ENCODE measurements around the gene SPSB1. TPM values are rescaled to one million over a fixed set of nuclear protein-coding genes. Genes with fewer than 3 reads are reported as not detected.

SPSB1 gene
- total RNA-seq, 4 donors from 2014 or later, result 12.3 to 29.6 (median 20.7) TPM

- Histone ChIP-seq H3K27me3 (no peaks in the 10 kb centered on the region), H3K4me1 (peaks cover 0 to 9% of the 10 kb centered on the region in 2 donors), H3K9me3 (no peaks in the 10 kb centered on the region), H3K4me3 (no peak overlapping the region), H3K36me3 (no peaks in the 10 kb centered on the region), H3K27ac (no peak overlapping the region)
- intact Hi-C loops (cut with DNase I; ENCODE audit: low total_unique reads), result no loop called here
- TF ChIP-seq CTCF (IDR thresholded peaks at IDR 0.05) (no peak), POLR2A (IDR thresholded peaks at IDR 0.05) (no peak)
- DNase-seq, result no peak
Measured at GRCh38 chr1:9418851-9419250, 126.2 kb downstream of the SPSB1 start.

Other genes starting within 250 kb of the SPSB1 start
- 1 to 10 TPM in 2 of 4 donors, not detected in 2; 1.1 to 2.4 TPM for gene SLC2A5, start 223.3 kb upstream of the SPSB1 start, total RNA-seq
- 10 to 100 TPM in 1 of 4 donors, 1 to 10 TPM in 2, under 1 TPM in 1; 0.59 to 10.7 (median 2.2) TPM for gene GPR157, start 163.8 kb upstream of the SPSB1 start, total RNA-seq
- gene H6PD, start 58.1 kb upstream of the SPSB1 start, total RNA-seq, result 100 to 1,000 TPM in 1 of 4 donors, 10 to 100 TPM in 3; 28.4 to 107 (median 49.7) TPM
- 1 to 10 TPM; 1.0 to 6.1 (median 3.3) TPM for gene SLC25A33, start 246.6 kb downstream of the SPSB1 start, total RNA-seq

Data from uterus (tissue), 4 donors.